ENCODE measurements around the gene KCNH5.

The KCNH5 gene

GRCh38 chr14:62739647-62740046 lies 305.6 kb downstream of the KCNH5 start:
- no peak for DNase-seq (ENCODE audit: low read depth)

- no peak for DNase-seq (ENCODE audit: low read depth)
Measured at GRCh38 chr14:62736048-62737043, 308.9 kb downstream of the KCNH5 start.

GRCh38 chr14:62734831-62735230 lies 310.4 kb downstream of the KCNH5 start:
- no peak for DNase-seq (ENCODE audit: low read depth)

GRCh38 chr14:62722406-62722805 lies 322.9 kb downstream of the KCNH5 start:
- DNase-seq (ENCODE audit: low read depth) = no peak

GRCh38 chr14:62718629-62719028 lies 326.6 kb downstream of the KCNH5 start:
- no peak for DNase-seq (ENCODE audit: low read depth)

- DNase-seq (ENCODE audit: low read depth) = no peak
Measured at GRCh38 chr14:62711351-62712023, 333.8 kb downstream of the KCNH5 start.

- DNase-seq (ENCODE audit: low read depth) = no peak
Measured at GRCh38 chr14:62710811-62711210, 334.4 kb downstream of the KCNH5 start.

- DNase-seq (ENCODE audit: low read depth) = no peak
Measured at GRCh38 chr14:62709773-62710172, 335.5 kb downstream of the KCNH5 start.

- no peak for DNase-seq (ENCODE audit: low read depth)
Measured at GRCh38 chr14:62706217-62706616, 339.0 kb downstream of the KCNH5 start.

- DNase-seq (ENCODE audit: low read depth) = no peak
Measured at GRCh38 chr14:62697461-62697860, 347.8 kb downstream of the KCNH5 start.

- DNase-seq (ENCODE audit: low read depth) = no peak
Measured at GRCh38 chr14:62696929-62697328, 348.3 kb downstream of the KCNH5 start.

GRCh38 chr14:62696331-62696924 lies 348.8 kb downstream of the KCNH5 start:
- no peak for DNase-seq (ENCODE audit: low read depth)

- DNase-seq (ENCODE audit: low read depth) = no peak
Measured at GRCh38 chr14:62694075-62694474, 351.2 kb downstream of the KCNH5 start.

GRCh38 chr14:62692490-62693106 lies 352.7 kb downstream of the KCNH5 start:
- DNase-seq (ENCODE audit: low read depth) = no peak

- DNase-seq (ENCODE audit: low read depth) = no peak
Measured at GRCh38 chr14:62691647-62692489, 353.4 kb downstream of the KCNH5 start.

- DNase-seq (ENCODE audit: low read depth) = no peak
Measured at GRCh38 chr14:62689733-62690132, 355.5 kb downstream of the KCNH5 start.

GRCh38 chr14:62687818-62688217 lies 357.4 kb downstream of the KCNH5 start:
- DNase-seq (ENCODE audit: low read depth) = no peak

- no peak for DNase-seq (ENCODE audit: low read depth)
Measured at GRCh38 chr14:62684376-62684775, 360.9 kb downstream of the KCNH5 start.

- DNase-seq (ENCODE audit: low read depth) = no peak
Measured at GRCh38 chr14:62682208-62682607, 363.1 kb downstream of the KCNH5 start.

- DNase-seq (ENCODE audit: low read depth) = no peak
Measured at GRCh38 chr14:62674563-62675237, 370.6 kb downstream of the KCNH5 start.

All from activated gamma-delta T cell treated with anti-CD3 and anti-CD28 coated beads, Interleukin-2, amount 50 U/mL, for 16 hours (primary cell).